Fibroblast of pulmonary artery (primary cell): Measurements from ENCODE around the gene DEXI.

Experiments
- DNase-seq: peaks from one replicate; pipeline ENCODE4 v3.0.0-alpha.2; 2010; ENCODE audit warnings: low read depth
- H3K4me3 ChIP-seq: replicated peaks from 2 replicates; pipeline ENCODE4 v1.5.1; 2011; ENCODE audit warnings: low read depth, mild to moderate bottlenecking, control low read depth, low read length, moderate library complexity
- TF ChIP-seq, protein P1 (sequence below): IDR thresholded peaks from 2 replicates; pipeline ENCODE4 v1.5.1; 2011; ENCODE audit warnings: mild to moderate bottlenecking, control low read depth, low read length, inconsistent platforms; ENCODE audit errors: missing control alignments

Gene DEXI

DNA sequence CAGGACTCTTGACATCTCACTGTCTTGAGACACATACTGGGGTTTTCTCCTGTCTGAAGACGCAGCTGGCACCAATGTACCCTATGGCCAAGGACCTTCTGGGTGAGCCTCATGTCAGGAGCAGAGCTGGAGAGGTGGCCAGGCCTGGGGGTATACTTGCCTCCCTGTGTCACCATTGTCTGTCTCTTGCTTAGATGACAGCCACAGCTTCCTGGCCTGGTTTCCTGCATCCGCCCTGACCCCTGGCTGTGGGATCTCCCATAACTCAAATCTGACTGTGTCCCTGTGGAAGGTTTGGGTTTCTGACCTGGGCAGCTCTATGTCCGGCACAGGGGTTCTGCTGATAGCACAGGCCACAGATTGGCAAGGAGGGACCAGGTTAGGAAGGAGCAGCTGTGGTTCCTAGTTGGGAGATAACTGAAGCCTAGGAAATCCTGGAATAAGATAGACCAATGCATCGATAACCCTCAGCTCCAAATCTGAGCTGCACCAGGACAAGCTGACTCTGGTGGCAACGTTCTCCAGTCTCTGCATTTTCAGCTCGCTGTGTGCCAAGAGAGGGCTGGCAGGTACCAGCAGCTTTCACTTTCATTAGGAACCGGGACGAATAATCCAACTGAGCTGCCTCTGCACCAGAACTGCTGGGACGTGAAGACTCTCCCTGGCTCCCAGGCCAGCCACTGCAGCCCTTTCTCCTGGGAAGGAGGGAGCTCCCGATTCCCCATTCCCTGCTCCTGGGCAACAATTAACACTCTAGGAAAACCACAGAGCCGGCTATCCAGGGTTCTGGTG is 5.0 kb downstream of the DEXI start:
- H3K4me3 ChIP-seq = no peak overlapping the region
- no peak for DNase-seq
- TF ChIP-seq, protein P1, sequence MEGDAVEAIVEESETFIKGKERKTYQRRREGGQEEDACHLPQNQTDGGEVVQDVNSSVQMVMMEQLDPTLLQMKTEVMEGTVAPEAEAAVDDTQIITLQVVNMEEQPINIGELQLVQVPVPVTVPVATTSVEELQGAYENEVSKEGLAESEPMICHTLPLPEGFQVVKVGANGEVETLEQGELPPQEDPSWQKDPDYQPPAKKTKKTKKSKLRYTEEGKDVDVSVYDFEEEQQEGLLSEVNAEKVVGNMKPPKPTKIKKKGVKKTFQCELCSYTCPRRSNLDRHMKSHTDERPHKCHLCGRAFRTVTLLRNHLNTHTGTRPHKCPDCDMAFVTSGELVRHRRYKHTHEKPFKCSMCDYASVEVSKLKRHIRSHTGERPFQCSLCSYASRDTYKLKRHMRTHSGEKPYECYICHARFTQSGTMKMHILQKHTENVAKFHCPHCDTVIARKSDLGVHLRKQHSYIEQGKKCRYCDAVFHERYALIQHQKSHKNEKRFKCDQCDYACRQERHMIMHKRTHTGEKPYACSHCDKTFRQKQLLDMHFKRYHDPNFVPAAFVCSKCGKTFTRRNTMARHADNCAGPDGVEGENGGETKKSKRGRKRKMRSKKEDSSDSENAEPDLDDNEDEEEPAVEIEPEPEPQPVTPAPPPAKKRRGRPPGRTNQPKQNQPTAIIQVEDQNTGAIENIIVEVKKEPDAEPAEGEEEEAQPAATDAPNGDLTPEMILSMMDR = no peak

DNA sequence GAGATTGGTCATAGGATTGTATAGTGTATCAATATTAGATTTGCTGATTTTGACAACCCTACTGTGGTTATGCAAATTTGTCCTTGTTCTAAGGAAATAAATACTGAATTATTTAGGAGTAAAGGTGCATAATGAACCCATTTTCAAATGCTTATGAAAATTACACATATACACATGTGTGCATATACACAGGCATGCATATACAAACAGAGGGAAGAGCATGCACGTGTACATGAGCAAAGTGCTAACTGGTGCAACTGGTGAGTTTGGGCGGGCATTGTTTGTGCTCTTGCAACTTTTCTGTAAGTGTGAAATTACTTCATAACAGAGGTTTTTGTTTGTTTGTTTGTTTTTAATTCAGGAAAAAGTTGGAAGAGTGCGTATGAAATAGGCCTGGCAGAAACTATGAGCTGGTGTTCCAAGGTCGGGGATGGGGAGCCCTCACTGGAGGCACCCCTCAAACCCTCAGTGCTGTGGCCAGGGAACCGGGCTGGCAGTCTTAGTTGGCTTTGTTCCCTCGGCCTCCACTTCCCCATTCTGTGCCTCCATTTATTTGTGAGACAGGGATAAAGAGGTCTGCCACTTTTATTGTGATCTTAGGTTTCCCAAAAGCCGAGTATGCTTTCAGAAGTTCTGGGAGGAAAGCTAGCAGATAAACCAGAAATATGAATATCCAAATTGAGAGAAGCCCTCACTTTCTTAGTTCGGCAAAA is 5.8 kb downstream of the DEXI start:
- H3K4me3 ChIP-seq = no peak overlapping the region
- DNase-seq = no peak
- TF ChIP-seq, protein P1 = no peak

DNA sequence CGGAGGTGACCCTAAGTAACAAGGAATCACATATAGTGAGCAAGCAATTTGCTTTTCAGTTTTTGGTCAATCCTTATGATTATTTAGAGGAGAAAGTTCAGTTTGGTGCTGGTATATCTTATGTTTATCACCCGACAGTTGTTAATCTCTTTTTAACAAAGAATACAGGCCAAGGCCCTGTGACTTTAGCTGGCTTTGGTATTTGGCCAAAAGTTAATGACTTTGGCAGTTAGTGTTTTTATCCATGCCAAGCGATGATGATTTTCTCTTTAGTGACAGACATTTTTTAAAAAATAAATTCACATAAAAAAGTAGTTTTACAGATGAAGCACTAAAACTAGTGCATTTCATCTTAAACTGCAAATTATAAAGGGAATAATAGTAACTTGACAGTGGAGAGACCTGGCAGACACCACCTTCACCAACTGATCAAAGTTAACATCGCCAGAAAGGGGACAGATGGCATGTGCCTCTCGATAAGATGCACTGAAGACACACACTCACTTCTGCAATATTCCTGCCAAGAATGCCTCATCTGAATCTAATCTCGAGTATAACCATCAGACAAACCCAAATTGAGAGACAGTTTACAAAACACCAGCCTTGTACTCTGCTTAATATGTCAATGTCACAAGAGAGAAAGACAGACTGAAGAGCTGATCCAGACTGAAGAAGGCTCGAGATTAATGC is 6.9 kb downstream of the DEXI start:
- DNase-seq = no peak
- TF ChIP-seq, protein P1 = no peak
- no peak overlapping the region for H3K4me3 ChIP-seq

DNA sequence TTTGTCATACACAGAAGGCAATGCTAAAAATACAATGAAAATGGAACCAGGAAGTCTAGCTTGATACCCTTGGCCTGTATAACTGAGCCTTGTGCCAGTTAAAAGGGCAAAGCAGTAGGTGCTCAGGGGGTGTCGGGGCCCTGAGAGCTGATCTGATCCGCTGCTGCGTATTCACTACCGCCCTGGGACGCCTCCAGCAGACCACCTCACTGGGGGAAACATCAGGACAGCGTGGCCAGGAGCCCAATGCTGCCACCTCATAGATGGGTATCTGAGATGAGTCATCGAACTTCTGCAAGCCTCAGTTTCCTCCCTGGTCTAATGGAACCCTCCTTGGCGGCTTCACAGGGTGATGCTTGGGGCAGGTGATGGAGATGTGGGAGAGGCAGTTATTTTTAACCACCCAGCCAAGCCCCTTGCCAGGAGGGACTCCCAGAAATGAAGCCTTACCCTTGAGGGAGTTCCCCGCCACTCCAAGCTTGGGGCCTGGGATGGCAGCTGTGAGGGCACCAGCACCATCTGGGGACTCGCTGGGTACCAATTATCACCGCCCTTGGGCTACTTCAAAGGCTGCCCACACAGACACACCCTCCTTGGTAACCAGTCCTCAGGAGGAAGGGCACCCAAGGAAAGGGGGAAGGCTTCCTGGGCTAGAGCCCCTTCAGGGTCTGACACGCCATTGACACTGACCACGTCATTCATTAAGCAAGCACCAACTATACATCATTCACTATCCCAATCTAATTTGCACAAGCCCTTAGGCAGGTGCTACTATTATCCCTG is 7.8 kb downstream of the DEXI start:
- TF ChIP-seq, protein P1 = no peak
- H3K4me3 ChIP-seq = no peak overlapping the region

DNA sequence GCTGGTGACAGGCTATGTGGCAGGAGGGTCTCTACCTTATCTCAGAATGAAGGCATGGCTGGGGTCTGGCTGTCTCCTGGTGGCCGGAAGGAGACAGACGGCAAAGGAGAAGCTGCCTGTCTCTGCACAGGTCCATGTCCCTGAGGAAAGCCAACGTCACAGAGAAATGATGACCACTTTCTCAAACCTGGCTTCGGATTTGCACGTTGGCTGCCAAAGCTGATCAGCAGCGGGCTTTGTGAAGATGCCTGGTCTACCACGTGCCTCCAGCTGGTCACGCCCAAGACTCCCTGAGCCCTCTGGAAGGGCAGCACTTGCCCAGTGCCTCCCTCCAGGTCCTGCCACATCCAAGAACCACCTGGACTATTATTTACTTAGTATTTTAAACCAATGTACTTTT is 8.4 kb downstream of the DEXI start:
- TF ChIP-seq, protein P1 = no peak
- DNase-seq = no peak
- no peak overlapping the region for H3K4me3 ChIP-seq

More for the DNA sequence above, 7.8 kb downstream of the DEXI start:
- no peak for DNase-seq

DNA sequence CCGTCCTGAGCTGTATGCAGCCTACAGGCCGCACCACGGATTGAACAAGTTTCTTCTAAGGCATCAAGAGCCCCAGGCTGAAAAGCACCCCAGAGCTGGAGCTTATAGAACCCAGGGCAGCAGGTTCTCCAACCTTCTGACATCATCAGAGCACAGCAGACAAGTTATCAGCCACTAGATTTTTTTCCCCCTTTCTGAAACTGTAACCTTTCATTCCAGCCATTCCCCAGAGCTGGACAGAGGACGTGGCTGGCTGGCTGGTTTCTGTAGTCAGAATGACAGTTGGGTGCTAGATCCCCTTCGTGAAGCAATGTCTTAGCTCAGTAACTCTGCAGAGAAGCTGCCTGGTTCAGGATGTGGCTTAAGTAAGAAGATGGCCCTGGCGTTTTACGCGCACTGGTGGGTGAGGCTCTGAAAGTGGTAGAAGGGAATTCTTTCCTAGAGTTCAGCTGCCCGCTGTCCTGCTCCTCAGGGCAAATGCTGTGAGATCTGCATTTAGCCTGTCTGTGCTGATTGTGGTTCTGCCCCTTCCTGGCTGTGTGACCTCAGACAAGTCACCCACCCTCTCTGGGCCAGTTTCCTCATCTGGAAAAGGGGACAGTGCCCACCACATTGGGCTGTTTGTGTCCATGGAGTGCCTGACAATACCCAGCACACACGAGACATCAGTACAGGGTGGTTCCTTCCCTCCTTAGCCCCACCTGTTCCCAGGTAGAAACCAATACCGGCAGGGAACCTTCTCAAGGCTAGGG is 9.1 kb downstream of the DEXI start:
- no peak for DNase-seq
- no peak overlapping the region for H3K4me3 ChIP-seq
- TF ChIP-seq, protein P1 = no peak
